Measurements from ENCODE around the gene DEPDC4.
A peak's percentile ranks its signal among the peaks of the same experiment; 100 is the strongest.

Gene DEPDC4

DNA sequence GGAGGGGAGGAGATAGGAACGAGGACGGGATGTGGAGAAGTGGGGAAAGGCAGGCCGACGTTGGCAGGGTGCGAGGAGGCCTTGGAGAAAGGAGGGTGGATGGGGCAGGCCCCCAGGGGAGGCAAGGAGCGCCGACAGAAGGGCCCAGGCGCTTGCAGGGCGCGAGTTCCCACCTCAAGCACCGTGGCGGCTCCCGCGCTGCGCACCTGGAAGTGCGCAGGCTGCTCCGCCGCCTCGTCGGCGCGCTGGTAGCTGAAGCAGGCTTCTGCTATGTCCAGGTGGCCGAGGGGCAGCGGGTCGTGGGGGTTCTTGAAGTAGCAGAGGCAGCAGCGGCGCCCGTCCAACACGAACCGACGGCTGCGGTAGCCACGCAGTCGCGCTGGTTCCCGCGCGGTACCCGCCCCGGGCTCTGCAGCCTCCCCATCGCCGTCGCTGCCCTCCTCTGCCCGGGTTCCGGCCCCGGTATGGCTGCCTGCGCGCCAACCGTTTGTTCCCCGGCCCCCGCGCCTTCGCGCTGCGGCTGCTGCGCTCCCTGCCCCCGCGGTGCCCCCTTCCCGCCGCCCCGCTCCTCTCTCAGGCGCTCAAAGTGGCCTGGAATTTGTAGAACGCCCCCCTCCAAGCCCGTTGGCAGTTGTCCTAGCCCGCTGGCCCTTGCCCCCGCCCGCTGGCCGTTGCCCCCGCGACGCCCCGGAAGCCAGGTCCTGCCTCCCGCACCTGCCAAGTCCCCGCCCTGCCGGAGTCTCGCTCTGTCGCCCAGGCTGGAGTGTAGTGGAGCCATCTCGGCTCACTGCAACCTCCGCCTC is 67.3 kb downstream of the DEPDC4 start (continued):
- TF ChIP-seq ZBTB8A (tag by site-specific recombination; IDR thresholded peaks at IDR 0.05) (peak; percentile 88), GFI1B (tag by site-specific recombination; IDR thresholded peaks at IDR 0.05) (no peak), ZNF146 (tag by site-specific recombination; IDR thresholded peaks at IDR 0.05) (no peak; the same call in 1 of the 2 replicates), ZNF514 (tag by site-specific recombination; IDR thresholded peaks at IDR 0.05) (no peak), ZNF416 (tag by site-specific recombination; IDR thresholded peaks at IDR 0.05) (no peak), ZEB2 (tag by site-specific recombination; IDR thresholded peaks at IDR 0.05) (no peak), HOXC10 (CRISPR knock-in tag; IDR thresholded peaks at IDR 0.05) (no peak), KLF16 (tag by site-specific recombination; IDR thresholded peaks at IDR 0.05) (peak; percentile 78; the same call in 1 of the 2 replicates), WT1 (tag by site-specific recombination; IDR thresholded peaks at IDR 0.05) (no peak), ZXDB (tag by site-specific recombination; IDR thresholded peaks at IDR 0.05) (0 out of 2 replicates have a peak, but pooled peaks have one; percentile 24), ZNF175 (tag by site-specific recombination; IDR thresholded peaks at IDR 0.05) (no peak), ZNF561 (tag by site-specific recombination; IDR thresholded peaks at IDR 0.05; ENCODE audit: borderline replicate concordance) (0 out of 2 replicates have a peak, but pooled peaks have one; percentile 45), ZNF629 (tag by site-specific recombination; IDR thresholded peaks at IDR 0.05) (no peak), ZNF785 (tag by site-specific recombination; IDR thresholded peaks at IDR 0.05) (no peak)
- TF ChIP-seq, protein P1, sequence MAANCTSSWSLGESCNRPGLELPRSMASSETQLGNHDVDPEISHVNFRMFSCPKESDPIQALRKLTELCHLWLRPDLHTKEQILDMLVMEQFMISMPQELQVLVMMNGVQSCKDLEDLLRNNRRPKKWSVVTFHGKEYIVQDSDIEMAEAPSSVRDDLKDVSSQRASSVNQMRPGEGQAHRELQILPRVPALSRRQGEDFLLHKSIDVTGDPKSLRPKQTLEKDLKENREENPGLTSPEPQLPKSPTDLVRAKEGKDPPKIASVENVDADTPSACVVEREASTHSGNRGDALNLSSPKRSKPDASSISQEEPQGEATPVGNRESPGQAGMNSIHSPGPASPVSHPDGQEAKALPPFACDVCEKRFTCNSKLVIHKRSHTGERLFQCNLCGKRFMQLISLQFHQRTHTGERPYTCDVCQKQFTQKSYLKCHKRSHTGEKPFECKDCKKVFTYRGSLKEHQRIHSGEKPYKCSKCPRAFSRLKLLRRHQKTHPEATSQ (tag by site-specific recombination; IDR thresholded peaks at IDR 0.05): peak; percentile 88; the same call in 1 of the 2 replicates
- TF ChIP-seq, protein P2, sequence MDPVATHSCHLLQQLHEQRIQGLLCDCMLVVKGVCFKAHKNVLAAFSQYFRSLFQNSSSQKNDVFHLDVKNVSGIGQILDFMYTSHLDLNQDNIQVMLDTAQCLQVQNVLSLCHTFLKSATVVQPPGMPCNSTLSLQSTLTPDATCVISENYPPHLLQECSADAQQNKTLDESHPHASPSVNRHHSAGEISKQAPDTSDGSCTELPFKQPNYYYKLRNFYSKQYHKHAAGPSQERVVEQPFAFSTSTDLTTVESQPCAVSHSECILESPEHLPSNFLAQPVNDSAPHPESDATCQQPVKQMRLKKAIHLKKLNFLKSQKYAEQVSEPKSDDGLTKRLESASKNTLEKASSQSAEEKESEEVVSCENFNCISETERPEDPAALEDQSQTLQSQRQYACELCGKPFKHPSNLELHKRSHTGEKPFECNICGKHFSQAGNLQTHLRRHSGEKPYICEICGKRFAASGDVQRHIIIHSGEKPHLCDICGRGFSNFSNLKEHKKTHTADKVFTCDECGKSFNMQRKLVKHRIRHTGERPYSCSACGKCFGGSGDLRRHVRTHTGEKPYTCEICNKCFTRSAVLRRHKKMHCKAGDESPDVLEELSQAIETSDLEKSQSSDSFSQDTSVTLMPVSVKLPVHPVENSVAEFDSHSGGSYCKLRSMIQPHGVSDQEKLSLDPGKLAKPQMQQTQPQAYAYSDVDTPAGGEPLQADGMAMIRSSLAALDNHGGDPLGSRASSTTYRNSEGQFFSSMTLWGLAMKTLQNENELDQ (tag by site-specific recombination; IDR thresholded peaks at IDR 0.05; ENCODE audit: low read depth): no peak
- TF ChIP-seq, protein P3, sequence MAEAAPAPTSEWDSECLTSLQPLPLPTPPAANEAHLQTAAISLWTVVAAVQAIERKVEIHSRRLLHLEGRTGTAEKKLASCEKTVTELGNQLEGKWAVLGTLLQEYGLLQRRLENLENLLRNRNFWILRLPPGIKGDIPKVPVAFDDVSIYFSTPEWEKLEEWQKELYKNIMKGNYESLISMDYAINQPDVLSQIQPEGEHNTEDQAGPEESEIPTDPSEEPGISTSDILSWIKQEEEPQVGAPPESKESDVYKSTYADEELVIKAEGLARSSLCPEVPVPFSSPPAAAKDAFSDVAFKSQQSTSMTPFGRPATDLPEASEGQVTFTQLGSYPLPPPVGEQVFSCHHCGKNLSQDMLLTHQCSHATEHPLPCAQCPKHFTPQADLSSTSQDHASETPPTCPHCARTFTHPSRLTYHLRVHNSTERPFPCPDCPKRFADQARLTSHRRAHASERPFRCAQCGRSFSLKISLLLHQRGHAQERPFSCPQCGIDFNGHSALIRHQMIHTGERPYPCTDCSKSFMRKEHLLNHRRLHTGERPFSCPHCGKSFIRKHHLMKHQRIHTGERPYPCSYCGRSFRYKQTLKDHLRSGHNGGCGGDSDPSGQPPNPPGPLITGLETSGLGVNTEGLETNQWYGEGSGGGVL (tag by site-specific recombination; IDR thresholded peaks at IDR 0.05): peak; percentile 75; the same call in 1 of the 2 replicates
- TF ChIP-seq, protein P4, sequence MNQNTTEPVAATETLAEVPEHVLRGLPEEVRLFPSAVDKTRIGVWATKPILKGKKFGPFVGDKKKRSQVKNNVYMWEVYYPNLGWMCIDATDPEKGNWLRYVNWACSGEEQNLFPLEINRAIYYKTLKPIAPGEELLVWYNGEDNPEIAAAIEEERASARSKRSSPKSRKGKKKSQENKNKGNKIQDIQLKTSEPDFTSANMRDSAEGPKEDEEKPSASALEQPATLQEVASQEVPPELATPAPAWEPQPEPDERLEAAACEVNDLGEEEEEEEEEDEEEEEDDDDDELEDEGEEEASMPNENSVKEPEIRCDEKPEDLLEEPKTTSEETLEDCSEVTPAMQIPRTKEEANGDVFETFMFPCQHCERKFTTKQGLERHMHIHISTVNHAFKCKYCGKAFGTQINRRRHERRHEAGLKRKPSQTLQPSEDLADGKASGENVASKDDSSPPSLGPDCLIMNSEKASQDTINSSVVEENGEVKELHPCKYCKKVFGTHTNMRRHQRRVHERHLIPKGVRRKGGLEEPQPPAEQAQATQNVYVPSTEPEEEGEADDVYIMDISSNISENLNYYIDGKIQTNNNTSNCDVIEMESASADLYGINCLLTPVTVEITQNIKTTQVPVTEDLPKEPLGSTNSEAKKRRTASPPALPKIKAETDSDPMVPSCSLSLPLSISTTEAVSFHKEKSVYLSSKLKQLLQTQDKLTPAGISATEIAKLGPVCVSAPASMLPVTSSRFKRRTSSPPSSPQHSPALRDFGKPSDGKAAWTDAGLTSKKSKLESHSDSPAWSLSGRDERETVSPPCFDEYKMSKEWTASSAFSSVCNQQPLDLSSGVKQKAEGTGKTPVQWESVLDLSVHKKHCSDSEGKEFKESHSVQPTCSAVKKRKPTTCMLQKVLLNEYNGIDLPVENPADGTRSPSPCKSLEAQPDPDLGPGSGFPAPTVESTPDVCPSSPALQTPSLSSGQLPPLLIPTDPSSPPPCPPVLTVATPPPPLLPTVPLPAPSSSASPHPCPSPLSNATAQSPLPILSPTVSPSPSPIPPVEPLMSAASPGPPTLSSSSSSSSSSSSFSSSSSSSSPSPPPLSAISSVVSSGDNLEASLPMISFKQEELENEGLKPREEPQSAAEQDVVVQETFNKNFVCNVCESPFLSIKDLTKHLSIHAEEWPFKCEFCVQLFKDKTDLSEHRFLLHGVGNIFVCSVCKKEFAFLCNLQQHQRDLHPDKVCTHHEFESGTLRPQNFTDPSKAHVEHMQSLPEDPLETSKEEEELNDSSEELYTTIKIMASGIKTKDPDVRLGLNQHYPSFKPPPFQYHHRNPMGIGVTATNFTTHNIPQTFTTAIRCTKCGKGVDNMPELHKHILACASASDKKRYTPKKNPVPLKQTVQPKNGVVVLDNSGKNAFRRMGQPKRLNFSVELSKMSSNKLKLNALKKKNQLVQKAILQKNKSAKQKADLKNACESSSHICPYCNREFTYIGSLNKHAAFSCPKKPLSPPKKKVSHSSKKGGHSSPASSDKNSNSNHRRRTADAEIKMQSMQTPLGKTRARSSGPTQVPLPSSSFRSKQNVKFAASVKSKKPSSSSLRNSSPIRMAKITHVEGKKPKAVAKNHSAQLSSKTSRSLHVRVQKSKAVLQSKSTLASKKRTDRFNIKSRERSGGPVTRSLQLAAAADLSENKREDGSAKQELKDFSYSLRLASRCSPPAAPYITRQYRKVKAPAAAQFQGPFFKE (tag by site-specific recombination; IDR thresholded peaks at IDR 0.05; ENCODE audit: borderline replicate concordance): no peak
- TF ChIP-seq, protein P5, sequence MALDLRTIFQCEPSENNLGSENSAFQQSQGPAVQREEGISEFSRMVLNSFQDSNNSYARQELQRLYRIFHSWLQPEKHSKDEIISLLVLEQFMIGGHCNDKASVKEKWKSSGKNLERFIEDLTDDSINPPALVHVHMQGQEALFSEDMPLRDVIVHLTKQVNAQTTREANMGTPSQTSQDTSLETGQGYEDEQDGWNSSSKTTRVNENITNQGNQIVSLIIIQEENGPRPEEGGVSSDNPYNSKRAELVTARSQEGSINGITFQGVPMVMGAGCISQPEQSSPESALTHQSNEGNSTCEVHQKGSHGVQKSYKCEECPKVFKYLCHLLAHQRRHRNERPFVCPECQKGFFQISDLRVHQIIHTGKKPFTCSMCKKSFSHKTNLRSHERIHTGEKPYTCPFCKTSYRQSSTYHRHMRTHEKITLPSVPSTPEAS (tag by site-specific recombination; IDR thresholded peaks at IDR 0.05): no peak
- TF ChIP-seq, protein P6, sequence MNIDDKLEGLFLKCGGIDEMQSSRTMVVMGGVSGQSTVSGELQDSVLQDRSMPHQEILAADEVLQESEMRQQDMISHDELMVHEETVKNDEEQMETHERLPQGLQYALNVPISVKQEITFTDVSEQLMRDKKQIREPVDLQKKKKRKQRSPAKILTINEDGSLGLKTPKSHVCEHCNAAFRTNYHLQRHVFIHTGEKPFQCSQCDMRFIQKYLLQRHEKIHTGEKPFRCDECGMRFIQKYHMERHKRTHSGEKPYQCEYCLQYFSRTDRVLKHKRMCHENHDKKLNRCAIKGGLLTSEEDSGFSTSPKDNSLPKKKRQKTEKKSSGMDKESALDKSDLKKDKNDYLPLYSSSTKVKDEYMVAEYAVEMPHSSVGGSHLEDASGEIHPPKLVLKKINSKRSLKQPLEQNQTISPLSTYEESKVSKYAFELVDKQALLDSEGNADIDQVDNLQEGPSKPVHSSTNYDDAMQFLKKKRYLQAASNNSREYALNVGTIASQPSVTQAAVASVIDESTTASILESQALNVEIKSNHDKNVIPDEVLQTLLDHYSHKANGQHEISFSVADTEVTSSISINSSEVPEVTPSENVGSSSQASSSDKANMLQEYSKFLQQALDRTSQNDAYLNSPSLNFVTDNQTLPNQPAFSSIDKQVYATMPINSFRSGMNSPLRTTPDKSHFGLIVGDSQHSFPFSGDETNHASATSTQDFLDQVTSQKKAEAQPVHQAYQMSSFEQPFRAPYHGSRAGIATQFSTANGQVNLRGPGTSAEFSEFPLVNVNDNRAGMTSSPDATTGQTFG (tag by site-specific recombination; IDR thresholded peaks at IDR 0.05; ENCODE audit: borderline replicate concordance): no peak
- TF ChIP-seq, protein P7, sequence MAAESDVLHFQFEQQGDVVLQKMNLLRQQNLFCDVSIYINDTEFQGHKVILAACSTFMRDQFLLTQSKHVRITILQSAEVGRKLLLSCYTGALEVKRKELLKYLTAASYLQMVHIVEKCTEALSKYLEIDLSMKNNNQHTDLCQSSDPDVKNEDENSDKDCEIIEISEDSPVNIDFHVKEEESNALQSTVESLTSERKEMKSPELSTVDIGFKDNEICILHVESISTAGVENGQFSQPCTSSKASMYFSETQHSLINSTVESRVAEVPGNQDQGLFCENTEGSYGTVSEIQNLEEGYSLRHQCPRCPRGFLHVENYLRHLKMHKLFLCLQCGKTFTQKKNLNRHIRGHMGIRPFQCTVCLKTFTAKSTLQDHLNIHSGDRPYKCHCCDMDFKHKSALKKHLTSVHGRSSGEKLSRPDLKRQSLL (tag by site-specific recombination; IDR thresholded peaks at IDR 0.05): peak; percentile 99

All from HEK293 (cell line).